Measurements from ENCODE around the gene RAB37. TPM values are rescaled to one million over a fixed set of nuclear protein-coding genes. Genes with fewer than 3 reads are reported as not detected.

RAB37 gene
- total and polyA plus RNA-seq, 2 of the 13 experiments (the other 11 are each of a cell fraction or from before 2014, with no cell fraction given): 0.91 to 3.7 TPM

DNA sequence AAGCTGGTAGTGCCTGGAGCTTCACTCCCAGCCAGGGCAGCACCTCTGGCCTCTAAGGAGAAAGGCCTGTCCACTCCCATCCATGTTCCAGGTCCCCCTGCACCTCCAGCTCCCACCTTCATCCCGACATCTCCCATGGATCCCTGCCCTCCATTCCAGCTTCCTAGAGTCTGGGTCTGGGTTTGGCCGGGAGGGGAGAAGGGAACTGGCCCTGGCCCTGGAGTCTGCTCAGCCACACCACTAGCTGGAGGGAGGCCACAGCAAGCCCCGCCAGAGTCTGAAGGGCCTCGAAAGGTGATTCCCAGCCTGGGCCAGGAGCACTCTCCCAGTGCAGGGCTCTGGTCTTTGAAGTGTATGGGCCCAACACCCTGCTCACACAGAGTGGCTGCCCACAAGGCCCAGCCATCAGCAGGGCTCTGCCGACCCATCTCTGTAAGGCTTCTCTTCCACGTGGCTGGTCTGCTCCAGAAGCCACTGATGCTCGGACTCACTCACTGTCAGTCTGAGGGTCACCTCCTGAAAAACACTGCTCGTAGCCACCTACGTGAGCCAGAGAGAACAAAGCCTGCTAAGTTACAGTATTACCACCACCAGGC is 34.4 kb downstream of the RAB37 start (continued):
- TF ChIP-seq ZNF878 (CRISPR knock-in tag; IDR thresholded peaks at IDR 0.05) (0 out of 2 replicates have a peak, but pooled peaks have one; percentile 64), ZNF33A (CRISPR knock-in tag; IDR thresholded peaks at IDR 0.05; ENCODE audit: borderline replicate concordance) (0 out of 2 replicates have a peak, but pooled peaks have one; percentile 24), IKZF4 (CRISPR knock-in tag; IDR thresholded peaks at IDR 0.05; ENCODE audit: borderline replicate concordance, low read depth, not compliant biosample characterization) (peak; percentile 27), ZFX (CRISPR knock-in tag; IDR thresholded peaks at IDR 0.05; ENCODE audit: low read depth) (peak; percentile 8; the same call in 1 of the 2 replicates), PAF1 (CRISPR knock-in tag; IDR thresholded peaks at IDR 0.05) (peak; percentile 58; the same call in 1 of the 2 replicates), ZNF138 (CRISPR knock-in tag; IDR thresholded peaks at IDR 0.05; ENCODE audit: low read depth) (no peak), ZNF672 (CRISPR knock-in tag; IDR thresholded peaks at IDR 0.05) (no peak), ZNF282 (IDR thresholded peaks at IDR 0.05; ENCODE audit: partially characterized antibody) (no peak)

- FAIRE-seq (no peak), DNase-seq (ENCODE audit: low spot score) (no peak), ATAC-seq (no peak)
- CTCF ChIA-PET (ENCODE audit: low intra/inter-chr PET ratio, low total read pairs): interaction anchor here (12.2 kb wide), 1 partner anchor 24 kb away, joined by 219 read pairs; the partner anchor contains the start of gene NHERF1
- POLR2A ChIA-PET: interaction anchor here (2.3 to 29.3 kb wide), 3 partner anchors 18 to 101 kb away, joined by 8 to 1459 read pairs (median 162); partner anchors contain the start of genes FDXR, NHERF1 and RAB37
- H2AFZ ChIP-seq (ENCODE audit: low read length): no peak overlapping the region
- no TSS peak for BruUV-seq (replicated peaks)
- peaks cover 27% of the 10 kb centered on the region for H3K79me2 ChIP-seq (ENCODE audit: insufficient read depth, low read length)
- intact Hi-C loops (cut with micrococcal nuclease; ENCODE audit: unreplicated experiment): no loop called here
- H3K9ac ChIP-seq (ENCODE audit: insufficient read depth, low read depth, low read length): no peak overlapping the region
- H3K36me3 ChIP-seq (replicated peaks in 1 of 2; ENCODE audit: control insufficient read depth in 1 of 2, insufficient read depth in 2 of 2, low read length in 2 of 2): peaks cover 33 to 56% of the 10 kb centered on the region in 2 experiments
- in situ Hi-C loops (cut with HindIII; ENCODE audit: extremely low pct_ligation_motif_present, low pct_unique_long_range_greater_than_20kb): no loop called here
- no peak overlapping the region for H3K4me2 ChIP-seq (ENCODE audit: low read depth, low read length)
- peak overlapping the region; percentile 52 for H3K27ac ChIP-seq (ENCODE audit: extremely low read length, insufficient read depth, low read length)
- WGBS (ENCODE audit: low lambda C conversion rate): 94% methylated on average over 13 of the region's 13 CpGs
- H3K9me3 ChIP-seq (ENCODE audit: low read length): no peaks in the 10 kb centered on the region
- no peaks in the 10 kb centered on the region; a peak in 1 of 5 replicates for H3K27me3 ChIP-seq (ENCODE audit: control insufficient read depth in 1 of 2, insufficient read depth in 2 of 2, low read length in 2 of 2)
- H3K4me1 ChIP-seq (ENCODE audit: insufficient read depth, low read length): peaks cover 85% of the 10 kb centered on the region
- peaks cover 20% of the 10 kb centered on the region; the same call in 1 of the 2 replicates for H4K20me1 ChIP-seq (ENCODE audit: insufficient read depth, low read length)
- H3K4me3 ChIP-seq (replicated peaks in 1 of 3; ENCODE audit: insufficient read depth in 1 of 3, low read depth in 2 of 3, low read length in 3 of 3): no peak overlapping the region
- TF ChIP-seq ZNF124 (CRISPR knock-in tag; IDR thresholded peaks at IDR 0.05) (no peak), ZNF460 (CRISPR knock-in tag; IDR thresholded peaks at IDR 0.05; ENCODE audit: borderline replicate concordance) (no peak), MBD4 (IDR thresholded peaks at IDR 0.05; ENCODE audit: borderline replicate concordance, low read length) (peak; percentile 63; the same call in 1 of the 2 replicates), BORCS8-MEF2B (CRISPR knock-in tag; IDR thresholded peaks at IDR 0.05) (no peak), POLR2G (IDR thresholded peaks at IDR 0.05; ENCODE audit: low read depth, low read length) (peak; percentile 13; the same call in 1 of the 2 replicates), SP1 (IDR thresholded peaks at IDR 0.05) (no peak), SP1 (CRISPR knock-in tag; IDR thresholded peaks at IDR 0.05) (no peak), ZNF704 (CRISPR knock-in tag; IDR thresholded peaks at IDR 0.05; ENCODE audit: borderline replicate concordance) (no peak)
- TF ChIP-seq, protein P1, sequence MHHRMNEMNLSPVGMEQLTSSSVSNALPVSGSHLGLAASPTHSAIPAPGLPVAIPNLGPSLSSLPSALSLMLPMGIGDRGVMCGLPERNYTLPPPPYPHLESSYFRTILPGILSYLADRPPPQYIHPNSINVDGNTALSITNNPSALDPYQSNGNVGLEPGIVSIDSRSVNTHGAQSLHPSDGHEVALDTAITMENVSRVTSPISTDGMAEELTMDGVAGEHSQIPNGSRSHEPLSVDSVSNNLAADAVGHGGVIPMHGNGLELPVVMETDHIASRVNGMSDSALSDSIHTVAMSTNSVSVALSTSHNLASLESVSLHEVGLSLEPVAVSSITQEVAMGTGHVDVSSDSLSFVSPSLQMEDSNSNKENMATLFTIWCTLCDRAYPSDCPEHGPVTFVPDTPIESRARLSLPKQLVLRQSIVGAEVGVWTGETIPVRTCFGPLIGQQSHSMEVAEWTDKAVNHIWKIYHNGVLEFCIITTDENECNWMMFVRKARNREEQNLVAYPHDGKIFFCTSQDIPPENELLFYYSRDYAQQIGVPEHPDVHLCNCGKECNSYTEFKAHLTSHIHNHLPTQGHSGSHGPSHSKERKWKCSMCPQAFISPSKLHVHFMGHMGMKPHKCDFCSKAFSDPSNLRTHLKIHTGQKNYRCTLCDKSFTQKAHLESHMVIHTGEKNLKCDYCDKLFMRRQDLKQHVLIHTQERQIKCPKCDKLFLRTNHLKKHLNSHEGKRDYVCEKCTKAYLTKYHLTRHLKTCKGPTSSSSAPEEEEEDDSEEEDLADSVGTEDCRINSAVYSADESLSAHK (CRISPR knock-in tag; IDR thresholded peaks at IDR 0.05; ENCODE audit: borderline replicate concordance): no peak
- TF ChIP-seq, protein P2, sequence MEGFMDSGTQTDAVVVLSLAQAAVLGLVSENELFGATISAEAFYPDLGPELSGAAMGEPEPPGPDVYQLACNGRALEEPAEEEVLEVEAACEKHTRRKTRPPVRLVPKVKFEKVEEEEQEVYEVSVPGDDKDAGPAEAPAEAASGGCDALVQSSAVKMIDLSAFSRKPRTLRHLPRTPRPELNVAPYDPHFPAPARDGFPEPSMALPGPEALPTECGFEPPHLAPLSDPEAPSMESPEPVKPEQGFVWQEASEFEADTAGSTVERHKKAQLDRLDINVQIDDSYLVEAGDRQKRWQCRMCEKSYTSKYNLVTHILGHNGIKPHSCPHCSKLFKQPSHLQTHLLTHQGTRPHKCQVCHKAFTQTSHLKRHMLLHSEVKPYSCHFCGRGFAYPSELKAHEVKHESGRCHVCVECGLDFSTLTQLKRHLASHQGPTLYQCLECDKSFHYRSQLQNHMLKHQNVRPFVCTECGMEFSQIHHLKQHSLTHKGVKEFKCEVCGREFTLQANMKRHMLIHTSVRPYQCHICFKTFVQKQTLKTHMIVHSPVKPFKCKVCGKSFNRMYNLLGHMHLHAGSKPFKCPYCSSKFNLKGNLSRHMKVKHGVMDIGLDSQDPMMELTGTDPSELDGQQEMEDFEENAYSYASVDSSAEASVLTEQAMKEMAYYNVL (CRISPR knock-in tag; IDR thresholded peaks at IDR 0.05; ENCODE audit: borderline replicate concordance): no peak
Measured at GRCh38 chr17:74772053-74772452, 35.0 kb downstream of the RAB37 start.

Measured in HepG2 (cell line).